CD8-positive, alpha-beta memory T cell (primary cell): Measurements from ENCODE around the gene ABCA2. TPM values are rescaled to one million over a fixed set of nuclear protein-coding genes. Genes with fewer than 3 reads are reported as not detected.

Experiments
- CTCF ChIA-PET: fragments of 350-600 bp; sonication (Branson Sonifier 250); formaldehyde crosslinking; loops from one replicate; lab custom pipeline; 2021; ENCODE audit warnings: antibody characterized with exemption; lab: Charles Lee
- POLR2A ChIA-PET: fragments of 350-600 bp; sonication (Branson Sonifier 250); formaldehyde crosslinking; loops from one replicate; lab custom pipeline; 2021; ENCODE audit warnings: antibody characterized with exemption; lab: Charles Lee
- DNase-seq, 5 donors: peaks; one replicate each; pipeline versions ENCODE4 v3.0.0 to v3.0.0-alpha.2; 2020 to 2022; ENCODE audit warnings: mixed read lengths in 1 of 5
- H3K27ac ChIP-seq: one replicate; pipeline ENCODE4 v1.7.0; 2013; ENCODE audit warnings: low read depth, mild to moderate bottlenecking, low read length, moderate library complexity
- H3K27me3 ChIP-seq: 2 replicates; pipeline ENCODE4 v1.7.0; 2013; ENCODE audit warnings: low read length, mild to moderate bottlenecking; ENCODE audit not compliant: insufficient read depth, poor library complexity, severe bottlenecking
- H3K36me3 ChIP-seq: 2 replicates; pipeline ENCODE4 v1.7.0; 2013; ENCODE audit warnings: mild to moderate bottlenecking, low read length, moderate library complexity; ENCODE audit not compliant: insufficient read depth
- H3K4me1 ChIP-seq: 2 replicates; pipeline ENCODE4 v1.7.0; 2013; ENCODE audit warnings: mild to moderate bottlenecking, low read length, moderate library complexity; ENCODE audit not compliant: insufficient read depth
- H3K4me3 ChIP-seq: 2 replicates; pipeline ENCODE4 v1.7.0; 2013; ENCODE audit warnings: mild to moderate bottlenecking, low read length
- H3K9me3 ChIP-seq: 2 replicates; pipeline ENCODE4 v1.7.0; 2013; ENCODE audit warnings: mild to moderate bottlenecking, low read length
- H3K27ac Mint-ChIP-seq, 8 donors: one replicate each; pipeline ENCODE4 v1.8.0; 2020 to 2021; ENCODE audit warnings: mixed read lengths in 8 of 8, mild to moderate bottlenecking in 6 of 8, inconsistent platforms in 3 of 8, moderate library complexity in 3 of 8
- H3K27me3 Mint-ChIP-seq, 2 donors: one replicate each; pipeline ENCODE4 v1.8.0; 2020 to 2021; ENCODE audit warnings: mixed read lengths in 2 of 2, mild to moderate bottlenecking in 1 of 2, moderate library complexity in 1 of 2
- H3K36me3 Mint-ChIP-seq, 3 donors: one replicate each; pipeline ENCODE4 v1.8.0; 2020 to 2021; ENCODE audit warnings: mixed read lengths in 3 of 3, inconsistent platforms in 1 of 3, mild to moderate bottlenecking in 1 of 3
- H3K4me1 Mint-ChIP-seq, 3 donors: one replicate each; pipeline ENCODE4 v1.8.0; 2020 to 2021; ENCODE audit warnings: mixed read lengths in 3 of 3, inconsistent platforms in 1 of 3, mild to moderate bottlenecking in 1 of 3
- H3K4me3 Mint-ChIP-seq, 7 donors: one replicate each; pipeline ENCODE4 v1.8.0; 2020 to 2021; ENCODE audit warnings: mixed read lengths in 7 of 7, mild to moderate bottlenecking in 6 of 7, moderate library complexity in 4 of 7, inconsistent platforms in 2 of 7
- H3K9me3 Mint-ChIP-seq, 5 donors: one replicate each; pipeline ENCODE4 v1.8.0; 2020 to 2022; ENCODE audit warnings: mixed read lengths in 5 of 5, mild to moderate bottlenecking in 3 of 5, moderate library complexity in 2 of 5, inconsistent platforms in 1 of 5
- polyA plus RNA-seq: library from polyadenylated mRNA; unstranded; fragments of 300-500 nt; fragmentation: Illumina TruSeq; gene quantifications from one replicate; pipeline ENCODE4 v1.2.3, GENCODE V29; 2021
- total RNA-seq, 2 experiments: library from RNA; stranded (reverse); gene quantifications; one replicate each; pipeline ENCODE4 v1.2.3, GENCODE V29; 2021

Gene ABCA2
- total and polyA plus RNA-seq, 3 experiments from 2014 or later = 15.9 to 20.7 (median 20.2) TPM

GRCh38 chr9:137062384-137062783 lies 34.3 kb upstream of the ABCA2 start:
- Histone ChIP-seq H3K27ac (no peak overlapping the region), H3K9me3 (no peaks in the 10 kb centered on the region), H3K27me3 (no peaks in the 10 kb centered on the region), H3K36me3 (no peaks in the 10 kb centered on the region), H3K4me1 (no peaks in the 10 kb centered on the region), H3K4me3 (no peak overlapping the region)
- Mint-ChIP-seq H3K9me3 (no peaks in the 10 kb centered on the region), H3K4me3 (no peak overlapping the region), H3K4me1 (peaks cover 0 to 3% (median 2%) of the 10 kb centered on the region in 3 donors), H3K36me3 (no peaks in the 10 kb centered on the region), H3K27me3 (no peaks in the 10 kb centered on the region), H3K27ac (no peak overlapping the region)
- CTCF ChIA-PET = interaction anchor here (8.6 kb wide), 1 partner anchor 14 kb away, joined by 87 read pairs; the partner anchor contains the start of gene NPDC1
- POLR2A ChIA-PET = no interaction called here
- DNase-seq = no peak

- no peaks in the 10 kb centered on the region for H3K27me3 ChIP-seq
- POLR2A ChIA-PET = no interaction called here
- H3K27me3 Mint-ChIP-seq = no peaks in the 10 kb centered on the region
- DNase-seq = no peak
- H3K27ac Mint-ChIP-seq = no peak overlapping the region
- H3K4me1 Mint-ChIP-seq = no peaks in the 10 kb centered on the region
- no peak overlapping the region for H3K4me3 ChIP-seq
- CTCF ChIA-PET = interaction anchor here (1.0 to 2.4 kb wide), 4 partner anchors 9 to 281 kb away, joined by 3 to 9 read pairs (median 6); partner anchors contain the start of gene NPDC1
- H3K9me3 ChIP-seq = no peaks in the 10 kb centered on the region
- H3K4me3 Mint-ChIP-seq = no peak overlapping the region
- H3K36me3 ChIP-seq = no peaks in the 10 kb centered on the region
- H3K4me1 ChIP-seq = no peaks in the 10 kb centered on the region
- no peaks in the 10 kb centered on the region for H3K36me3 Mint-ChIP-seq
- no peak overlapping the region for H3K27ac ChIP-seq
- H3K9me3 Mint-ChIP-seq = no peaks in the 10 kb centered on the region
Measured at GRCh38 chr9:137058521-137059234, 30.6 kb upstream of the ABCA2 start.

- Mint-ChIP-seq H3K4me1 (no peaks in the 10 kb centered on the region), H3K27me3 (peaks cover 3 to 4% of the 10 kb centered on the region in 2 donors), H3K4me3 (no peak overlapping the region), H3K9me3 (no peaks in the 10 kb centered on the region), H3K27ac (no peak overlapping the region), H3K36me3 (no peaks in the 10 kb centered on the region)
- Histone ChIP-seq H3K4me1 (peaks cover 8% of the 10 kb centered on the region), H3K36me3 (no peaks in the 10 kb centered on the region), H3K27me3 (peaks cover 7% of the 10 kb centered on the region), H3K9me3 (no peaks in the 10 kb centered on the region), H3K4me3 (no peak overlapping the region), H3K27ac (no peak overlapping the region)
- no peak for DNase-seq
- POLR2A ChIA-PET = no interaction called here
- CTCF ChIA-PET = interaction anchor here (2.1 to 2.3 kb wide), 2 partner anchors 11 to 22 kb away, joined by 9 to 10 read pairs; partner anchors contain the start of gene NPDC1
Measured at GRCh38 chr9:137057545-137057944, 29.5 kb upstream of the ABCA2 start.

GRCh38 chr9:137056739-137057415 lies 28.8 kb upstream of the ABCA2 start:
- Histone ChIP-seq H3K27ac (no peak overlapping the region), H3K9me3 (no peaks in the 10 kb centered on the region), H3K36me3 (no peaks in the 10 kb centered on the region), H3K4me3 (no peak overlapping the region), H3K4me1 (peaks cover 8% of the 10 kb centered on the region), H3K27me3 (peaks cover 14% of the 10 kb centered on the region)
- Mint-ChIP-seq H3K4me1 (no peaks in the 10 kb centered on the region), H3K36me3 (no peaks in the 10 kb centered on the region), H3K4me3 (no peak overlapping the region), H3K27ac (peak overlapping the region in 1 of 8 donors; percentile 42), H3K27me3 (peaks cover 4% of the 10 kb centered on the region in 2 donors), H3K9me3 (no peaks in the 10 kb centered on the region)
- POLR2A ChIA-PET = interaction anchor here (0.6 kb wide), 1 partner anchor 135 kb away, joined by 7 read pairs; no protein-coding TSS in a partner anchor
- DNase-seq = no peak
- CTCF ChIA-PET = interaction anchor here (1.4 to 2.3 kb wide), 2 partner anchors 11 to 21 kb away, joined by 8 to 10 read pairs; no protein-coding TSS in a partner anchor

- H3K27ac ChIP-seq = no peak overlapping the region
- no peak overlapping the region for H3K4me3 Mint-ChIP-seq
- CTCF ChIA-PET = interaction anchor here (1.2 to 2.3 kb wide), 3 partner anchors 12 to 27 kb away, joined by 5 to 10 read pairs (median 8); partner anchors contain the start of gene ABCA2
- no peak overlapping the region for H3K27ac Mint-ChIP-seq
- no peaks in the 10 kb centered on the region for H3K9me3 ChIP-seq
- H3K27me3 Mint-ChIP-seq = peaks cover 4 to 7% of the 10 kb centered on the region in 2 donors
- no peaks in the 10 kb centered on the region for H3K9me3 Mint-ChIP-seq
- H3K36me3 Mint-ChIP-seq = no peaks in the 10 kb centered on the region
- POLR2A ChIA-PET = interaction anchor here (0.6 kb wide), 1 partner anchor 134 kb away, joined by 7 read pairs; no protein-coding TSS in a partner anchor
- H3K36me3 ChIP-seq = no peaks in the 10 kb centered on the region
- peaks cover 8% of the 10 kb centered on the region for H3K4me1 ChIP-seq
- H3K4me1 Mint-ChIP-seq = no peaks in the 10 kb centered on the region
- no peak overlapping the region for H3K4me3 ChIP-seq
- H3K27me3 ChIP-seq = peaks cover 25% of the 10 kb centered on the region
- no peak for DNase-seq
Measured at GRCh38 chr9:137055385-137056364, 27.6 kb upstream of the ABCA2 start.

- Histone ChIP-seq H3K4me3 (no peak overlapping the region), H3K4me1 (peaks cover 8% of the 10 kb centered on the region), H3K9me3 (no peaks in the 10 kb centered on the region), H3K27me3 (peaks cover 32% of the 10 kb centered on the region), H3K27ac (no peak overlapping the region), H3K36me3 (no peaks in the 10 kb centered on the region)
- no peak overlapping the region for H3K27ac Mint-ChIP-seq
- no peak overlapping the region for H3K4me3 Mint-ChIP-seq
- H3K4me1 Mint-ChIP-seq = no peaks in the 10 kb centered on the region
- CTCF ChIA-PET = interaction anchor here (1.2 to 2.3 kb wide), 2 partner anchors 20 to 26 kb away, joined by 5 to 10 read pairs; partner anchors contain the start of gene ABCA2
- peaks cover 4 to 12% of the 10 kb centered on the region in 2 donors for H3K27me3 Mint-ChIP-seq
- POLR2A ChIA-PET = no interaction called here
- H3K36me3 Mint-ChIP-seq = no peaks in the 10 kb centered on the region
- DNase-seq = no peak
- no peaks in the 10 kb centered on the region for H3K9me3 Mint-ChIP-seq
Measured at GRCh38 chr9:137054932-137055384, 26.9 kb upstream of the ABCA2 start.
